Fibroblast of lung (primary cell): ENCODE results near the gene CSNK1D. TPM values are rescaled to one million over a fixed set of nuclear protein-coding genes. Genes with fewer than 3 reads are reported as not detected.

Experiments
- DNase-seq, 2 donors: peaks; one replicate each; pipeline versions ENCODE4 v3.0.0 to v3.0.0-alpha.2; 2010; ENCODE audit warnings: low read depth in 2 of 2
- H2AFZ ChIP-seq: 2 replicates; pipeline ENCODE4 v1.5.1; 2012; ENCODE audit warnings: low read length, control low read depth, inconsistent platforms
- H3K27ac ChIP-seq: 2 replicates; pipeline ENCODE4 v1.5.1; 2011; ENCODE audit warnings: low read length, control low read depth; ENCODE audit not compliant: insufficient read depth
- H3K27me3 ChIP-seq: 2 replicates; pipeline ENCODE4 v1.5.1; 2011; ENCODE audit warnings: mild to moderate bottlenecking, low read length; ENCODE audit not compliant: control insufficient read depth, insufficient read depth
- H3K36me3 ChIP-seq: 2 replicates; pipeline ENCODE4 v1.5.1; 2011; ENCODE audit warnings: low read length; ENCODE audit not compliant: control insufficient read depth, insufficient read depth
- H3K4me1 ChIP-seq: 2 replicates; pipeline ENCODE4 v1.5.1; 2011; ENCODE audit warnings: low read length; ENCODE audit not compliant: control insufficient read depth, insufficient read depth; ENCODE audit errors: extremely low read depth
- H3K4me2 ChIP-seq: 2 replicates; pipeline ENCODE4 v1.5.1; 2011; ENCODE audit warnings: low read length, control low read depth; ENCODE audit not compliant: insufficient read depth; ENCODE audit errors: extremely low read depth
- H3K4me3 ChIP-seq, 4 experiments: fragments of 200-600 bp in 1 of 4; sonication (generic) in 1 of 4; replicated peaks in 1 of 4; 2 replicates each; pipeline ENCODE4 v1.5.1; 2011 to 2016; ENCODE audit warnings: low read length in 4 of 4, low read depth in 3 of 4, mild to moderate bottlenecking in 3 of 4, control low read depth in 2 of 4, inconsistent platforms in 1 of 4, mixed read lengths in 1 of 4; ENCODE audit not compliant: insufficient read depth in 1 of 4; ENCODE audit errors: control extremely low read depth in 1 of 4
- H3K79me2 ChIP-seq: 2 replicates; pipeline ENCODE4 v1.5.1; 2012; ENCODE audit warnings: mild to moderate bottlenecking, low read length, inconsistent platforms; ENCODE audit not compliant: control insufficient read depth, insufficient read depth
- H3K9ac ChIP-seq: 2 replicates; pipeline ENCODE4 v1.5.1; 2011; ENCODE audit warnings: mild to moderate bottlenecking, low read length, control low read depth; ENCODE audit not compliant: insufficient read depth
- H3K9me3 ChIP-seq: 2 replicates; pipeline ENCODE4 v1.5.1; 2012; ENCODE audit warnings: low read depth, low read length; ENCODE audit not compliant: control insufficient read depth, insufficient read depth
- H4K20me1 ChIP-seq: 2 replicates; pipeline ENCODE4 v1.5.1; 2011; ENCODE audit warnings: low read length; ENCODE audit not compliant: control insufficient read depth, insufficient read depth; ENCODE audit errors: extremely low read depth
- CTCF ChIP-seq, 2 donors: IDR thresholded peaks in 1 of 2; conservative IDR thresholded peaks in 1 of 2; 1 replicate in 1 of 2; 2 replicates in 1 of 2; pipeline ENCODE4 v1.5.1; 2011 to 2012; ENCODE audit warnings: low read length in 2 of 2, control low read depth in 1 of 2, inconsistent platforms in 1 of 2, low read depth in 1 of 2, mild to moderate bottlenecking in 1 of 2
- EZH2 ChIP-seq: IDR thresholded peaks from 2 replicates; pipeline ENCODE4 v1.5.1; 2012; ENCODE audit warnings: low read length, control low read depth, mild to moderate bottlenecking; ENCODE audit errors: missing control alignments
- polyA plus RNA-seq, 2 donors: library from polyadenylated mRNA; depleted of rRNA in 1 of 2; stranded (reverse) in 1 of 2; unstranded in 1 of 2; fragments of >200 nt; gene quantifications; 2 replicates each; pipeline ENCODE4 v1.2.1, GENCODE V29; 2011 to 2012; ENCODE audit warnings: missing spikeins in 1 of 2
- total RNA-seq: library from RNA; depleted of rRNA; stranded (reverse); fragments of >200 nt; gene quantifications from 2 replicates; pipeline ENCODE4 v1.2.1, GENCODE V29; 2014

The CSNK1D gene
- total and polyA plus RNA-seq, 2 donors (not counting 1 experiment from before 2014, with no cell fraction given): 64.9 to 112 TPM

DNA sequence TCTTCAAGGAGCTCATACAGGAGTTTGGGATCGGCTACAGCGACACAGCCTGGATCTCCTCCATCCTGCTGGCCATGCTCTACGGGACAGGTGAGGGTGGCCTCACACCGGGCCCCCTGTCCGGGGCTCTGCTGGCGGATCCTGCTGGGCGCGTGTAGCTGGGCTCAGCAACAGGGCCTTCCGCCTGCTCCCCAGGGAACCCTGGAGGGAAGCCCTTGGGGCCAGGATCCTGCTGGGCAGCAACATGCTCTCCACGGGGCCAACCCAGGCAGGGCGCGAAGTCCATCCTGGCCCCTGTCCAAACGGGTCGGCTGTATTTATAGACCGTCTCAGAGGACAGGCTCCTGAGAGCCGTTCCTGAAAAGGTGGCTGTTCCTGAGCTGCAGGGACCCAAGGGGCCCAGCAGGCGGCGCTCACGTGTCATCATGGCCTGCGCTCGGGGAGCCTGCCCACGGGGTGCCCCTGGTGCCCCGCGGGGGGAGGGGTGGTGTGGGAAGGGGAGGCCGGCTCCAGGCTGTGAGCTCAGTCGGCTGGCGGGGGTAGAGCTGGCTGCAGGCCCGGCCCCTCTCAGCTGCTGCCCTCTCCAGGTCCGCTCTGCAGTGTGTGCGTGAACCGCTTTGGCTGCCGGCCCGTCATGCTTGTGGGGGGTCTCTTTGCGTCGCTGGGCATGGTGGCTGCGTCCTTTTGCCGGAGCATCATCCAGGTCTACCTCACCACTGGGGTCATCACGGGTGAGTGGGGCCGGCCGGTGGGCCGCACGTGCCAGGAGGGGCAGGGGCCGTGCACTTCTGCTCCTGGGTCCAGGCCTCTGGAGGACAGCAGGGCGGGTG lies 37.1 kb downstream of the CSNK1D start:
- Histone ChIP-seq H3K4me1 (peaks cover 47% of the 10 kb centered on the region), H3K79me2 (peaks cover 81% of the 10 kb centered on the region), H3K9ac (no peak overlapping the region), H4K20me1 (no peaks in the 10 kb centered on the region), H2AFZ (no peak overlapping the region), H3K9me3 (no peaks in the 10 kb centered on the region), H3K4me2 (no peak overlapping the region), H3K27ac (no peak overlapping the region), H3K27me3 (no peaks in the 10 kb centered on the region), H3K4me3 (no peak overlapping the region), H3K36me3 (peaks cover 44% of the 10 kb centered on the region)
- TF ChIP-seq CTCF (conservative IDR thresholded peaks at IDR 0.05 in 1 of 2, IDR thresholded peaks at IDR 0.05 in 1 of 2; ENCODE audit: low read depth in 1 of 2, low read length in 2 of 2) (peak; percentile 80), EZH2 (no peak)
- DNase-seq: peak; percentile 40 to 64

GRCh38 chr17:82235775-82236141 lies 37.7 kb downstream of the CSNK1D start:
- no peak overlapping the region for H3K4me2 ChIP-seq
- DNase-seq: peak in 1 of 2 donors; percentile 31
- no peaks in the 10 kb centered on the region for H3K9me3 ChIP-seq
- peaks cover 83% of the 10 kb centered on the region for H3K79me2 ChIP-seq
- H3K4me1 ChIP-seq: peaks cover 41% of the 10 kb centered on the region
- TF ChIP-seq CTCF (conservative IDR thresholded peaks at IDR 0.05 in 1 of 2, IDR thresholded peaks at IDR 0.05 in 1 of 2; ENCODE audit: low read depth in 1 of 2, low read length in 2 of 2) (no peak), EZH2 (no peak)
- H3K4me3 ChIP-seq: no peak overlapping the region
- no peak overlapping the region for H3K27ac ChIP-seq
- H2AFZ ChIP-seq: no peak overlapping the region
- no peak overlapping the region for H3K9ac ChIP-seq
- H4K20me1 ChIP-seq: no peaks in the 10 kb centered on the region
- H3K27me3 ChIP-seq: no peaks in the 10 kb centered on the region
- H3K36me3 ChIP-seq: peaks cover 42% of the 10 kb centered on the region

DNA sequence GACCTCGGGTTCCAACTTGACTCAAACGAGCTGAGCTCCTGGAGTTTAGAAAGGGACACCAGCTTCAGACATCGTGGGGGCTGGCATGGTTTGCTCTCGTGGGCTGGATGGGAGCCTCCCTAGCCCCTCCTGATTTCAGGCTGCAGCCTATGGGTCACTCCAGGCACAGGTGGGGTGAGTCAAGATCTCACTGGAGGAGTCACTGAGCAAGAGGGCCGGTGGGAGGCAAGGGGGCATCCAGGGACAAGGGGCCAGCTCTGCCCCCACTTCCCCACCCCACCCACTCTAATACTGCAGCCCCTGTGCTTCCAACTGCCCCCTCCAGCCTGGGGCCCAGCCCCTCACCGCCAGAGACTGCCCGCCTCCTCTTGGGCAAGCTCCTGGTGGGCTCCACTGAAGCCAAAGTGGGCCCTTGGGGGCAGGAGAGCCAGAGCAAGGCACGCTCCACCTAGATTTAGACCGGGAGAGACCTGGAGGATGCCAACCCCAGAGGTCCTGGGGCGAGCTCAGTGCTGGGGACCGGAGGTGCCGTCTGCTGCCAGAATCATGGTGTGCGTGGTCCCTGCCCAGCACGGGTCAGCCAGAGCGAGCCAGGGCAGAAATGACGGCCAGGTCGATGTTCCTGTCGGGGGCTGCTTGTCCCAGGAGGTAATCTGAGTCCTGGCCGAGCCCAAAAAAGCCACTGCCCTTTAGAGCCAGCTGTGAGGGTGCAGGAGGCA lies 38.3 kb downstream of the CSNK1D start:
- no peaks in the 10 kb centered on the region for H3K9me3 ChIP-seq
- peaks cover 40% of the 10 kb centered on the region for H3K4me1 ChIP-seq
- no peaks in the 10 kb centered on the region for H4K20me1 ChIP-seq
- TF ChIP-seq CTCF (conservative IDR thresholded peaks at IDR 0.05 in 1 of 2, IDR thresholded peaks at IDR 0.05 in 1 of 2; ENCODE audit: low read depth in 1 of 2, low read length in 2 of 2) (no peak), EZH2 (no peak)
- H3K27me3 ChIP-seq: no peaks in the 10 kb centered on the region
- no peak overlapping the region for H3K4me2 ChIP-seq
- peaks cover 82% of the 10 kb centered on the region for H3K79me2 ChIP-seq
- H3K4me3 ChIP-seq: no peak overlapping the region
- H2AFZ ChIP-seq: no peak overlapping the region
- no peak overlapping the region for H3K27ac ChIP-seq
- H3K36me3 ChIP-seq: peaks cover 38% of the 10 kb centered on the region
- no peak overlapping the region for H3K9ac ChIP-seq
- no peak for DNase-seq
